ENCODE results near the gene FGF12.

- TF ChIP-seq CTCF (IDR thresholded peaks at IDR 0.05; ENCODE audit: low read length) (no peak), EZH2 (IDR thresholded peaks at IDR 0.05; ENCODE audit: borderline replicate concordance, low read length) (no peak)
Observed at GRCh38 chr3:192545333-192545732, 182.0 kb downstream of the FGF12 start.
